HG03039 (cell line): Measurements from ENCODE around the gene ATP4B.

Experiments
- ATAC-seq: cut with Tn5 transposase; IDR thresholded peaks from one replicate; pipeline ENCODE4 v1.9.1; 2021; ENCODE audit warnings: mild to moderate bottlenecking, moderate library complexity; ENCODE audit not compliant: unreplicated experiment

The ATP4B gene

GRCh38 chr13:113643593-113643992, 14.4 kb downstream of the ATP4B start:
- no peak for ATAC-seq

- ATAC-seq, result no peak
Observed at GRCh38 chr13:113642563-113642962, 15.4 kb downstream of the ATP4B start.

DNA sequence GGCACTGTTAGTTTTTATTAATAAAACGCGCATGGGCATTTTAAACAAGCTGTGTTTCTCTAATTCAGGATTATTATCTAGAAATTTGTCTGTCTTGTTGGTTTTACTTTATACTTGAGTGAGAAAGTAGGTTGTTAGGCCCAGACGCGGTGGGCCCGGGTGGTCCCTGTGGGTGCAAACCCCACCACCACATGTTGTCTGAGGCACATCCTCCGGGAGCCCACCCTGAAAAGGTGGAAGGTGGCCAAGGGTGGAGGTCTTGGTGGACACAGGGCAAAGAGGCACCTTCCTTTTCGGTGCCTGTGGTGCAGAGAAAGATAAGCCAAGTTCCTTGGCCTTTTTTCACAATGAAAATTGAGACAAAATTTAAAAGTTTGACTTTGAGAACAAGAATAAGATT, 16.6 kb downstream of the ATP4B start:
- ATAC-seq, result no peak

GRCh38 chr13:113639616-113640262, 18.3 kb downstream of the ATP4B start:
- no peak for ATAC-seq

DNA sequence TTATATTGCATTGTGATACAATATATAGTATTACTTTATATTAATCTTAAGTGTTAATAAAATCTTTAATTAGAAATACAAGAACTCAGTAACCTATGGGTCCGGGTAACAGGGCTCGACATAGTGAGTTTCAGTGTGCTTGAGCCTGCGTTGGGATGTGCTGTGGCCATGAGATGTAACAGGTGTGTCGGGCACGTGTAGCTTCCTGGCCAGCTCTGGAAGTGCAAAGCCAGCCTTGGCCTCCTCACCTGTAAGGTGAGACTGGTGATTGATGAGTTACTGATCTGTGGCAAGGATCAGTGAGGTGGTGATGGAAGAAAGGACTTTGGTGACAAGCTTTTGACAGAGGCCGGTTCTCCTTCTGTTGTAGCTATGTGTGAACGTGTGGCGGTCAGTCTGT, 19.2 kb downstream of the ATP4B start:
- ATAC-seq, result no peak

GRCh38 chr13:113638173-113638746, 19.7 kb downstream of the ATP4B start:
- no peak for ATAC-seq

DNA sequence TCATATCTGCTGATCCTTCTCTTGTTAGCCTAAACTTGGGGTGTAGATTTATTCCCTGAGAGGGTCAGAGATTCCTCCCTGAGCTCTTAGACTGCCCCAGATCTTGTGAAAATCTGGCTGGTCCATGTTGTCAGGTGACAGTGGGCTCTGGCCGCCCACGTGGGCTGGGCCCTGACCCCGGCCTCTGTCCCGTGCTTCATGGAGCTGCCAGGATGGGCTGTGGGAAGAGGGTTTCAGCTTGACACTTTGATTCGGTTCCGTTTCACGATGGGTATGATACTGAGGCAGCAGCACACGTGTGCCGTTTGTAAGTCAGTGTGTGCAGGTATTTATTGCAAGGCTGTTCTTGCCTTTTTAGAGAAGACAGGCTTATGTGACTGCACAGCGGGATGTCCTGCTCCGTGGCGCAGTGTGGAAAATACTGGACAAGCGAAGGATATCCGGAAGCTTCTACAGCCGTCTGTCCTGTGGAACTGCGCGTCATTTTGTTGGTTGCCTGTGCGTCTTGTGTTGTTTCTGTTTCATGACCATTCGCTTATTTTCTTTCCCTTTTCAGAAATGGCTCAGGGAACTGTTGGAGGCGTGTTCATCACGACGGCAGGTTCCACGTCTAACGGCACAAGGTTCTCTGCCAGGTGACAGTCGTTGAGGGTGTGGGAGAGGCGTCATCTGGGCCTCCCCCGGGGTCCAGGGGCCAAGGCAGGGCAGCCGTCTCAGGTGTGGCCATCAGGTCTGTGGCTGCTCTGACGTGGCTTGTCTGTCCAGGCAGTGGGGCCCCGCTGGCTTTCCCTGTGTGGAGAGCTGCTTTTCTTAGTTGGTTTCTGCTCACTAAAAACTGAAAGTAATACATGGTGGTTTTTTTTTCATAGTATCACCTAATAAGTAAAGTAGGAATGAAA, 20.5 kb downstream of the ATP4B start:
- ATAC-seq, result no peak

DNA sequence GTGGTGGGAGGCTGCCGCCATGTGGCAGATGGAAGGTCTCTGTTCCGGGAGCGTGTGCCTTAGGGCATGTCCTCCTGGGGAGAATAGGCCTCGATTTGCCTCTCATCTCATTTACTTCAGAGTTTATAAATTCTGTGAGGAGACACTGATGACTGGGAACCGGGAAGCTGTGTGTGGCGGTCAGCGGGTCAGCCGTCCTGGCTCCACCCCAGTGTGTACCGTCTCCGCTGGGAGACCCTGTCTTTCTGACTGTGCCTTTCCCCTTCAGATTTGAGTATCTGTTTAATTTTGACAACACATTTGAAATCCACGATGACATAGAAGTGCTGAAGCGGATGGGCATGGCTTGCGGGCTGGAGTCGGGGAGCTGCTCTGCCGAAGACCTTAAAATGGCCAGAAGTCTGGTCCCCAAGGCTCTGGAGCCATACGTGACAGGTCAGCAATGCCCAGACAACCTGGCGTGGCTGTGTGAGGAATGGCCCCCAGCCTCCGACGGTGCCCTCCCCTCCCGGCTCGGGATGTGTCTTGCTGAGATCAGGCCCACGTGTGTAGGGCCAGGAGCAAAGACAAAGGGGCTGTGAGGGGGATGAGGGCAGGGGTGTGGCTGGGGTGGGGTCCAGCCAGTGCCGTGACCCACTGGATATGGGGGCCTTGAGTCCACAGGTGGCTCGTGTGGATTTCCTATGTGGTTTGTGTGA, 21.6 kb downstream of the ATP4B start:
- no peak for ATAC-seq

GRCh38 chr13:113635709-113636108, 22.3 kb downstream of the ATP4B start:
- ATAC-seq, result no peak

GRCh38 chr13:113635048-113635420, 23.0 kb downstream of the ATP4B start:
- ATAC-seq, result no peak

DNA sequence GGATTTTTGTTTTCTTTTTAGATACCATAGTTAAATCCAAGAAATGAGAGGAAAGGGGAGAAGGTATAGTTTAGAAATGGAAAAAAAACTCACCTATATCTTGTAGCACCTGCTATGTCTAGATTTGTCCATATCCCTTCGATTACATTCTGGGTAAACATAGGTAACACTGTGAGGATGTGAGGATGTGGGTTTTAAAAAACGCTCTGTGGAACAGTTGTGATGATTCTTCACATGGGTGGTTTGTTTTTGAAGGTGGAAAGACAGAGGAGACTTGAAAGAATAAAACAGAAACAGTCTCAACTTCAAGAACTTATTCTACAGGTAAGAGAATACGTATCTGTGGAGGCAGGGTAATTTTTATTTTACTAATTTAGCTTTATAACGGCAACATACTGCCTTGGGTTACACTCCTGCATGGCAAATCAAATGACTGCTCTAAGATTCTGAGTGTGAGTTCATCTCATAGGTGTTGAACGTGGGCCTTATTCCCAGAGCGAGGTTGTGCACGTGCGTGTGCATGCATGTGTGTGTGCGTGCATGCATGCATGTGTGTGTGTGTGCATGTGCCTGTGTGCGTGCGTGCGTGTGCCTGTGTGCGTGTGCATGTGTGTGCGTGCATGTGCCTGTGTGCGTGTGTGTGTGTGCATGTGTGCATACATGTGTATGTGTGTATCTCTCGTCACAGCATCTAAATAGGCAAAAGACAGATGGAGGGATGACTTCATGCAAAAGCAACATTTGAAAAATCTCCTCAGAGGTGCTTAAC, 23.5 kb downstream of the ATP4B start:
- ATAC-seq, result no peak

DNA sequence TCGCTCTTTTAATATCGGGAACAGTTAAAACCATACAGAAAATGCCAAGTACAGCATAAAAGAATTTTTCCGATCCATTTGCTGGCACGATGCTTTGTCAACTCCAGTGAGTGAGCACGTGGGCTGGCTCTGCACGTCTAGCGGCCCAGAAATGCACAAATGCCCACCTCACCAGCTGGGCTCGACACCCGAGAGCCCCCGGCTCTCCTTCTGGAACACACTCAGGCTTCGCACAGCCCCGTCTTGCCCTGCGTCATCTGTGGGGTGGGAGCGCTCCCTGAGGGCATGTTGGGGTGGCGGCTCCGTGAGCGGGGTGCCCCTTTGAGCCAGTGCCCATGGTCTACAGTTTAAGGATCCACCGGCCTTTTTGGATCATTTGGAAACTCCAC, 24.5 kb downstream of the ATP4B start:
- no peak for ATAC-seq

- no peak for ATAC-seq
Observed at GRCh38 chr13:113632706-113633484, 25.1 kb downstream of the ATP4B start.

DNA sequence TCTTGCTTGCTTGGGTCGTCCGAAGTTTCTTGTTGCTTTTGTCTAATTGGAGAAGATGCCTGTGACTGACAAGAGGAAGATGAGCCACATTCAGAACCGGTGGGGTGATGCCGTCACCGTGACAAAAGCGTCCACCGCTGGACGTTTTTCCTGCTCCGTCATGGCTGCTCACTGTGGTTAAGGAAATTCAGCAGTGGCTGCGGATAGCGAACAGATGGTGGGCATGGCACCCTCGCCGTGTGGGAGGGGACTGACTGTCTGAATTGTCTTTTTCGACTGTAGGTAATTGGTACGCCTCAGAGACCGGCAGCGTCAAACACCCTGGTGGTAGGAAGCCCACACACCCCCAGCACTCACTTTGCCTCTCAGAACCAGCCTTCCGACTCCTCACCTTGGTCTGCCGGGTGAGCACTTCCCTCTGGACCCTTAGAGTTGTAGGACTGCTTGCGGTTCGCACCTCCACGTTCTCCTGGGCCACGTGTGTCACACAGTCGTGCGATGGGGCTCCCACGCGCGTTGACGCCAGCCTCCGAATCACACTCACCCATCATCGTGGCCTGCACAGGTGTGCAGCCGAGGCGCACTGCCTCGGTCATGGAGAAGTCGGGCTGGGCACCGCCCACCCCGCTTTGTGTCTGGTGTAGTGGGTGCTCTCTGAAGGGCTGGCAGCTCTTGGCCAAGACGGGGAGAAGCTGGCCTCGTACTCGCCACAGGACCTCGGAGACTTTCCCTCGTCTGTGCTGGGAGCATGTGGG, 26.5 kb downstream of the ATP4B start:
- no peak for ATAC-seq

GRCh38 chr13:113630804-113631203, 27.2 kb downstream of the ATP4B start:
- ATAC-seq, result no peak

DNA sequence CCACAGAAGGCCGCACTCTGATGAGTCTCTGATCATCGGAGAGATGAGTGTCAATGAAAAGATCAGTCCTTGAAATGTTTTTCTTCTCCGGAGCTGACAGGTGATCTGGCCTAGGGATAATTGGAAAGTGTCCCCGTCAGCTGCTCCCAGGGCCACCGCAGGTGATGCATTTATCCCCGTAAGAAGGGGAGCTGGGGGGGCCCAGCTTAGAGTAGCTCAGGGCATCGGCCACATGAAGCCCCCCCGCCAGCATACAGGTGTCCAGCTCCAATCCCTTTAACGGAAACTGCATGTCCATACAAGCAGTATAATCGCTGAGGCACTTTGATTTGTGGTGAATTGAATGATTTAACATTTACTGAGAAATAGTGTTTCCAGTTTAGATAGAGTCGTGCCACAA, 27.7 kb downstream of the ATP4B start:
- no peak for ATAC-seq

GRCh38 chr13:113629866-113630265, 28.1 kb downstream of the ATP4B start:
- no peak for ATAC-seq

GRCh38 chr13:113628291-113629270, 29.4 kb downstream of the ATP4B start:
- ATAC-seq, result no peak
